Gastroesophageal sphincter (tissue), 3 donors: ENCODE results near the gene L3MBTL3.

Experiments
- CTCF ChIP-seq, 4 experiments: fragments of 200-600 bp in 2 of 4; fragments of 450-650 bp in 2 of 4; sonication (generic) in 1 of 4; IDR thresholded peaks; one replicate each; pipeline ENCODE4 v1.5.1; 2017 to 2019; ENCODE audit warnings: antibody characterized with exemption in 4 of 4, mild to moderate bottlenecking in 2 of 4, moderate library complexity in 2 of 4
- EP300 ChIP-seq: sonication (generic); formaldehyde crosslinking; IDR thresholded peaks from one replicate; pipeline ENCODE4 v1.6.1; 2017; ENCODE audit warnings: antibody characterized with exemption, mild to moderate bottlenecking
- POLR2A ChIP-seq, 2 donors: fragments of 450-650 bp; IDR thresholded peaks; one replicate each; pipeline ENCODE4 v1.6.1; 2017; ENCODE audit warnings: antibody characterized with exemption in 2 of 2, mild to moderate bottlenecking in 2 of 2, moderate library complexity in 1 of 2
- POLR2AphosphoS5 ChIP-seq: sonication (generic); formaldehyde crosslinking; IDR thresholded peaks from one replicate; pipeline ENCODE4 v1.6.1; 2017; ENCODE audit warnings: antibody characterized with exemption

- TF ChIP-seq CTCF (IDR thresholded peaks at IDR 0.05) (no peak), POLR2AphosphoS5 (no peak), EP300 (no peak), POLR2A (IDR thresholded peaks at IDR 0.05) (no peak)
These were observed 28.3 kb downstream of the L3MBTL3 start for GRCh38 chr6:130046671-130047070.
